HT1080 (cell line): ENCODE data around the gene SIN3A. TPM values are rescaled to one million over a fixed set of nuclear protein-coding genes. Genes with fewer than 3 reads are reported as not detected.
A peak's percentile ranks its signal among the peaks of the same experiment; 100 is the strongest.
"Not testable (repeated sequence)": the region's sequence is repeated elsewhere in the genome, so short reads cannot be mapped to it uniquely, and the experiment has no call there.

Experiments
- DNase-seq: peaks from one replicate; pipeline ENCODE4 v3.0.0-alpha.2; 2015; ENCODE audit warnings: low read depth
- polyA plus RNA-seq, 2 experiments: library from polyadenylated mRNA; depleted of rRNA; stranded (reverse); fragments of >200 nt; gene quantifications; 2 replicates each; pipeline ENCODE4 v1.2.3, GENCODE V29; 2015
- total RNA-seq: library from RNA; depleted of rRNA; stranded (reverse); fragments of >200 nt; shearing (Covaris generic); gene quantifications from 2 replicates; pipeline ENCODE4 v1.2.3, GENCODE V29; 2014; rRNA removed

SIN3A gene
- total RNA-seq: 25.6 and 34.2 TPM in 2 replicates
- polyA plus RNA-seq (2015; cell fraction: cytosol; rRNA removed): 29.0 and 39.2 TPM in 2 replicates
- polyA plus RNA-seq (2015; cell fraction: nucleus; rRNA removed): 63.3 and 64.3 TPM in 2 replicates

DNA sequence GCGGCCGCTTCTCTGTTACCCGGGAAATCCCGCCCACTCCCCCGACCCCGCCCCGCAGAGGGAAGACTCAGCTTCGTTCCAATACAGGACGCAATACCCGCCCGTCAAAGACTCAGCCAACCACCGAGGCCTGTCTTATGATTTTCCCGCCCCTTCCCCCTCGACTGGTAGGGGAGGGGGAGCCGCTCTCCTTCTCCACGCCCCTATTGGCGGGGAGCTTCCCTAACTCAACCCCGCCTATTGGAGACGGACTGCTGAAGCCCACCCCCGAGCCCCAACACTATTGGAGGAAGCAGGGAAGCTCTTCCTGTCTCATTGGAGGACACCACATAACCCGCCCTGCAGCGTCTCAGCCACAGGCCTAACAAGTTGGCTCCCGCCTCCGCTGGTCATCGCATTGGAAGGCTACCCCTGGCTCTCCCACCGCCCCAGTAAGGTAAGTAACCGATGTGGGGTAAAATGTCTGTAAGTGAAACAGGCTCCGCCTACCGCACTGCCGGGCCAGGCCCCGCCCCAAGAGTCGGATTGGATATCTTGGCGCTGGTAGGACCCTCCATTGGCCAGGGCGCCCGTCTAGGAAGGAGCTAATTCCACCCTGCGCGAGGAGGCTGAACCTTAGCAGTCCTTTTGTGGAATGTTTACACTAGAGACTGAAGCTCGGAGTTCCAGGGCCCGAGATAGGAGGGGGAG, at the start of gene SIN3A:
Gene SIN3A, minus strand, starts transcription at position 17 of the 690 bp plus-strand sequence. CDS start 21,315 bp downstream, outside the sequence.
- DNase-seq: peak; percentile 100

DNA sequence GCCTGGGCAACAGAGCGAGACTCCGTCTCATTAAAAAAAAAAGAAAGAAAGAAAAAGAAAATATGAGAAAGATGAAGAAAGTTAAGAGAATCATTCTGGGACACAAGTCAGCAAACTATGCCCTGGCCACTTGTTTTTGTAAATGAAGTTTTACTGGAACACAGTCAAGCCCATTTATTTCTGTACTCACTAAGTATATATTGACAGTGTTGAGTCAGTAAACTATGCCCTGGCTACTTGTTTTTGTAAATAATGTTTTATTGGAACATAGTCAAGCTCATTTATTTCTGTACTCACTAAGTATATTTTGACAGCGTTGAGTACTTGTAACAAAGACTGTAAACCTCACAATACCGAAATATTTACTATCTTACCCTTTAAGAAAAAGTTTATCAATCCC, 42.2 kb upstream of the SIN3A start:
- DNase-seq: no peak

GRCh38 chr15:75483961-75484360, 32.5 kb upstream of the SIN3A start:
- no peak for DNase-seq

- DNase-seq: not testable (repeated sequence)
Measured at GRCh38 chr15:75483556-75483955, 32.1 kb upstream of the SIN3A start.

GRCh38 chr15:75483106-75483505, 31.6 kb upstream of the SIN3A start:
- no peak for DNase-seq

GRCh38 chr15:75480463-75480862, 29.0 kb upstream of the SIN3A start:
- not testable (repeated sequence) for DNase-seq

- no peak for DNase-seq
Measured at GRCh38 chr15:75479670-75480069, 28.2 kb upstream of the SIN3A start.

GRCh38 chr15:75477094-75477493, 25.6 kb upstream of the SIN3A start:
- DNase-seq: not testable (repeated sequence)

DNA sequence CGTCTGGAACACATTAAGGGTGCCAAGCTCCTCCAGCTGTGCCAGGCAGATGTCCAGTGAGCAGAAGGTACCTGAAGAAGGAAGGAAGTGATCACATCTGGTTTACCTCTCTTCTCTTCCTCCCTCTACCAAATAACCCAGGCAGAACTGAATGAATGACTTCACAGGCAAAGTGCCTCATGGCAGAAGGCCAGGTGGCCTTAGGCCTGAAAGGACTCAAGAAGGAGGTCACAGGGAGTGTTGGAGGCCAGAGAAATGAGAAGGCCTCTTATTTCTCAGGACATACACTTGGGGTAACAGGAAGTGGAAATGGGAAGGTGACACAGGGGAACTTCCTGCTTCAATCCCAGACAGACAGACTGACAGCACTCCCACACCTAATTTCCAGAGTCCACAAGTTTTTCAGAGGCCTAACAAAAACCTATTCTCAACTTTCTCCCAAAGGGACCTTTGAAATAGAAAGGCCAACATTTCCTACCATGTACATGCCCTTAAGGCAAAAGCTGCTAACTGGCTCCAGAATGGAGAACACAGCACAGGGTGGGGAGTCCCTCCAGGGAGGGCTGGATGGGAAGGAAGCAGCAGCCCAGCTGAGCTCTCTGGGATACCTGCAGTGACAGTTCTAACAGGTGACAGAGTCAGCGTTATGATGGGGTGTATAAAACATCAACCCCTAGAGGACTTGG, 17.6 kb upstream of the SIN3A start:
- DNase-seq: no peak

GRCh38 chr15:75460646-75461045, 9.2 kb upstream of the SIN3A start:
- no peak for DNase-seq

DNA sequence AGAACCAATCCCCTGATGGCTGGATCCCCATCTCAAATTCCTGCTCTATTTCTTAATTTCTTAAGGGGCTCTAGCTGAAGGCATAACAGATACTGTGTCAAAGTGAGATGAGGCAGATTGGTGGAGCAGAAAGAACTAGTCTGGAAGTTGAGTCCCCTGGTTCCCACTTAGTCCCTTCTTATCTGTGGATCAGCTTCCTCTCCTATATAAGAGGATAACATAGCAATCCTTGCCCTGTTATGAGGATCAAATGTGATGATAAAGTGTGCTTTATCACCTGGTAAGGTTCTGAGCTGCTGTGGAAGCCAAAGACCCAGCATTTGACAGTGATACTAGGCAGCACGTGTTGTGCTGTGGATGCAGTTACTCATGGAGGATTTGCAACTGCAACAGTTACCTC, 8.1 kb upstream of the SIN3A start:
- no peak for DNase-seq

DNA sequence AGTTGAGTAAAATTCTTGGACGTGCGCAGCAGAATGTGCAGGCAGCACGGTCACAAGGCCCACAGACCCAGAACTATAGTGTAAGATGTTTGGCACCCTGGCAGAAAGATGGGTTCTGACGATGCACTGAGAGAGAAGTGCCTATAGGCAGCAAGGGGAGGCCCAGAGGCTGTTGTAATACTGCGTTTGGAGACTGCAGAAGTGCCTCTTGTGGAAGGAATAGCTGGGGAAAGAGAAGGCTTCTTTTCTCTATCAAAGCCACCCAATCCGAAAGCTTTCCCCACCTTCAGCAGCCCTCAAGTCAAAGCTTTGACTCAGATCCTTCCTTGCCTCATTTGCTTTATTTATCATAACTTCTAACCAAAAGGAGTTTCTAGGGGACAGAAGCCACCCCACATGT, 5.2 kb upstream of the SIN3A start:
- no peak for DNase-seq

GRCh38 chr15:75455982-75456531, 4.6 kb upstream of the SIN3A start:
- DNase-seq: peak; percentile 59

- peak; percentile 75 for DNase-seq
Measured at GRCh38 chr15:75455424-75455981, 4.0 kb upstream of the SIN3A start.

DNA sequence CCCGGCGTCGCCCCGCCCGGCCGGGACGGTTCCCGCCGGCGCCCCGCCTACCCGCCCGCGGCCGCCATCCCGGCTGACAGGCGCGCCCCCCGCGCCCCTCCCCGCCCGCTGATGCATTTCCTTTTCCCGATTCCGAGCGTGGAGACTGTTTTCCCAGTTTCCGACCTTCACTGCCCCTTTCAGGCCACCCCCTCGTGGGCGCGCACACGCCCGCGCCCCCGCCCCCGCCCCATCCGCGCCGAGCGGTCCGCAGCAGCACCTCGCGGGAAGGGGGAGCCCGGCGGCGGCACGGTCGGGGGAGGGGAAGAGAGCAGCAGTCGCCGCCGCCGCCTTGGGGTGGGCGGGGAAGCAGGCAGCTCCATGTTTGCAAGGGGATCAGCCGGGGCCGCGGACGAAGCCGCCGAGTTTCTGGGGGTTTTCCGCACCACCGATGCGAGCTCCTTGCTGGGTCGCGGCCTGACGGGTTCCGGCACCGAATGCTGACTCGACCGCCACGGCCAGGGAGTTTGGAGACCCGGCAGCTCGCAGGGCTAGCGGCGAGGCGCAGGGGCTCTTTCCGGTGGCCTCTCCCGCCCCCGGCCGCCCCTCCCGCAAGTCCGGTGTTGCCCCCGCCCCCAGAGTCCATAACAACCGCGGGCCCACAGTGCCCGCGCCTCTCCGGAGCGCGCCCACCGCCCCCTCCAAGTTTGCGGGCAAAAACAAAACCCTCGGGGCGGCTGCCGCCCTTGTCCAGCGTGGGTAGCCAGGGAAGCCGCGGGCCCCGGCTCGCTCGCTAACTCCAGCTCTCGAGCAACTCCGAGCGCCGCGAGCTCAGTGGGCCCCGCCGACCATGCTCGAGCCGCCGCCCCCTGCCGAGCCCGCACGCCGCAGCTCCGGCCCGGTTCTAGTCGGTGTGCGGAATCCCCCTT, 3.2 kb upstream of the SIN3A start:
- peak; percentile 32 for DNase-seq

DNA sequence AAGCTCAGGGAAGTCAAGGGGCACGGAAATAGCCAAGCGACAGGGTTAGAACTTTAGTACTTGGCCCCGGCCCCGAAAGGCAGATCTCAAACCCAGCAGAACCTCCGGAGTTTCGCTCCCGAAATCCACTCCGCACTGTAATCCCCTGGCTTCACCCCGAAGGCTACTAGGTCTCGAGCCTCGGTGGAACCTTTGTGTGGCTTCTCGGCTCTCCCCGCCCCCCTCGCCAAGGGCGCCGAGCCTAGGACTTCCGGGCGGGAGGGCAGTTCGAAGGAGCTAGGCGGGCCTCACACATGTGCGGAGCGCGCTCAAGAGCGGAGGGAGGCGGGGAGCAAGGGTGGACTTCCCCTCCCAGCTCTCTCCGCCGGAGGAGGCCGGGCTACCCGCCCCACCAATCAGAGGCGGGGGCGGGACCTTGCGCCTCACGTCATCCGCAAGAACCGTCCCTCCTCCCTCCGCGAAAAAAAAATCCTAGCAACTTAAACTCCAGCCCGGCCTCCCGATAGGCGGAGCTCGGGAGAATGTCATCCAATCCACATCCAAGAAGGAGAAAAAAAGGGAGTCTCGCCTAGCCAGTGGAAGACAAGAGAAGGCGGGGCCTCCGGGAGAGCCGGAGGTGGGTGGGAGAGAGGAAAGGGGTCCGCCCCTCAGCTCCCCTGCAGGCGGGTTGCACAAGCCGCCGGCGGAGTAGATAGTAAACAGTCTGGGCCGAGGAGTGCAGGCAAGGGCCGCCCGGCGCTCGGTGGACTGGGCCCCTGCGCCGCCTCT, 2.4 kb upstream of the SIN3A start:
- DNase-seq: peak; percentile 100

DNA sequence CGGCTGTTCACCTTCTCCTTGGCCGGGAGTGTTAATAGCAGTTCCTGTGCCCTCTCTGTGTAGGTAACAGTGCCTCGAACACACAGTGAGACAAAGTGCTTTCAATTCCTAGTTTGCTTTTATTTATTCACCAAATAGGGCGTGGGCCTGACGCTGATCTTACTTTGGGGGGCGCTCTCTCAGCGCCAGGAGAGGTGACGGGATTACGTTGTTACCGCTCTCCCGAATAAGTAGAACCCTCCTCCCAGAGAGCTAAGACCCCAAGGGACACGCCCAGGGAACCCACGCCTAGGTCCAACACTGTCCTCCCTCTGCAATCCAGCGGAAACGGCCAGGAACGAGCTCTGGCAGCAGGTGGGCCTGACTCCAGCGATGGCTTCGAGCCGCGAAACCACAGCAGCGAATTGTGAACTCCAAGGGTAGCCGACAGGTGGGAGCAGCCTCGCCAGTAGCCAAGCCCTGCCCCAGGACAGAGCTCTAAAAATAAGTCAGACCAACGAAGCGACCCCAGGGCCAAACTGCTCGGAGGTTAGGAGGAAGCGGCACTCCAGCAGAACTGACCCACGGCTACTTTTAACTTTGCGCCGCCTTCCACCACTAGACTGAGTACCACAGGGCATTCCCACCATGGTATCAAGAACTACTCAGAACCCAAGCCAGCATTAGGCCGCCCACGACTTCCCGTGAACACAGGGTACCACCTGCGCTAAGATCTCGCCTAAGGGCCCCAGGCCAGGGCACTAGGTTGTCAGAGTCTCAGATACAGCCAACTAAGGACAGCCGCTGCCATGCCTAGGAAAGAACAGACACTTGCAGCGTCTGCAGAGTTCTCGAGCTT, 1.6 kb upstream of the SIN3A start:
- DNase-seq: peak; percentile 69

DNA sequence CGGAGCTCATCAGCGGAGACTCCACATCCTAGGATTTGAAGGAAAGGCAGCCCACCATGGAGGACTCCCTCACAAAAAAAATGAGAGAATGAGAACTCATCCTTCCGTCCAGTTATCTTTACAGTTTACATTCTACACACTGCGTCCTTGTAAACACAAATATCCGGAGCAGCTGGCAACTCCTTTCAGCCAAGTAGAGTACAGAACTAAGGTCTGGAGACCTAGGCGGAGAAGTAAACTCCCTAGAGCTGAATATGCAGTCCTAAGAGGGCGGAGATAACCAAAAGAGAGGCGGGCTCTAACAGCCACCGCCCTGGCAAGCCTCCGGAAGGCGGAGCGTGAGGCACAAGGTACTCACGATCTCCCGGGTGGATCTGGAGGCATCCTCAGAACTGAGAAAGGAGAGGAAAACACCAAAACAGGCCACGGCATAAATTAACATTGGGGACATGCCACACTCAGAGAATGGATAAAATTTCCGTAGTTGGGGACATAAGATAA, 924 bp upstream of the SIN3A start:
- DNase-seq: peak; percentile 75

GRCh38 chr15:75451202-75451673, 252 bp downstream of the SIN3A start:
- no peak for DNase-seq
